Measurements from ENCODE around the gene ALDH1A1.
"Not testable (repeated sequence)": the region's sequence is repeated elsewhere in the genome, so short reads cannot be mapped to it uniquely, and the experiment has no call there.

Gene ALDH1A1

GRCh38 chr9:72978744-72979143 lies 25.9 kb upstream of the ALDH1A1 start:
- DNase-seq, result no peak

DNA sequence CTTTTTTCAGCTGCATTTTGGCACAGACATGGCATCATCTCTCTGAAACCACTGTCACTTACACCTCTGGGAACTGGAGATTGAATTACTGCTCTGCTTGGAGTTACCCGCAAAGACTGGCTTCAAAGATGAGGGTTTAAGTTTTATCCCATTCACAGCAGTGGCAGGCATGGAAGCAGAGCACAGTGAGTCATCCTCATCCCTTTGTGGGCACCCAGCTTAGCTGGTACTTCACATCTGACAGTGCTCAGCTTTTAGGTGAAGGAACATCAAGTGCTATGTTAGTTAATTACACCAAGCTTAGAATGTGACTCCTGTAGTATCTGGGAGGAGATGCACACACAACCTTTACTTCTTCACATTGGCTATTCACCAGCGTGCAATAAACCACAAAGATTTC lies 24.8 kb upstream of the ALDH1A1 start:
- no peak for DNase-seq

- DNase-seq, result no peak
These were observed 21.6 kb upstream of the ALDH1A1 start for GRCh38 chr9:72974501-72974900.

DNA sequence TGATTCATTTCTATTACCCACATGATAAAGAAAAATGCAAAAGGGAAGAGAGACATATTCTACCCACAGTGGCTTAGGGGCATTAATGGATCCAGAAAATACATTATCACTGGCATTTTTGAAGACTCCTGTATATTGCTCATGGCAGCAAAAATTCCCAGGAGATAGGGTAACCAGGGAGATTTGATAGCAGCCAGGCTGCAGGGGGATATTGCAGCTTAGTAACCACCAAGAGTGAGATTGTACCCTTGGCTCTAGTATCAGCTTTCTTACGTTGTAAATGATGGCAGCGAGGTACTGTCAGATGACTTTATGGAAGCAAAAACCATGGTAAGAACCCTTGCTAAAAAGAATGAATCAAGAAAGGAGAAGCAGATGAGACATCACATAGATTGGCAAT lies 19.8 kb upstream of the ALDH1A1 start:
- DNase-seq, result no peak

- no peak for DNase-seq
These were observed 18.6 kb upstream of the ALDH1A1 start for GRCh38 chr9:72971411-72971810.

DNA sequence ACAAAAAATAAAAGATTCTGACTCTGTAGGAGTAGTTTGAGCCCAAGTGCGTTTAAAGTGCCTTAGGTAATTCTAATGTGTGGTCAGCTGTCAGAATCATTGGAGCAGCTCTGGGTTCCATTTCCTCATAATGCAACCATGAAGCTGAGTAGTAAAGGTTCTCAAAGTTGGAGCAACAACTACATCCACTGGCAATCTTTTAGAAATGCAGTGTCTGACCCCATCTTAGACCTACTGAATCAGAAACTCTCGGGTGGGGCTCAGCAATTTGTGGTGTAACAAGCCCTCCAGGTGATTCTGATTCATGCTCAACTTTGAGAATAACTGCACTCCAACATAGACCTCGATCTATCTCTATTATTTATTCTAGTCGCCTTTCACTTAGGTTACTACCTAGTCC lies 7.6 kb upstream of the ALDH1A1 start:
- no peak for DNase-seq

DNA sequence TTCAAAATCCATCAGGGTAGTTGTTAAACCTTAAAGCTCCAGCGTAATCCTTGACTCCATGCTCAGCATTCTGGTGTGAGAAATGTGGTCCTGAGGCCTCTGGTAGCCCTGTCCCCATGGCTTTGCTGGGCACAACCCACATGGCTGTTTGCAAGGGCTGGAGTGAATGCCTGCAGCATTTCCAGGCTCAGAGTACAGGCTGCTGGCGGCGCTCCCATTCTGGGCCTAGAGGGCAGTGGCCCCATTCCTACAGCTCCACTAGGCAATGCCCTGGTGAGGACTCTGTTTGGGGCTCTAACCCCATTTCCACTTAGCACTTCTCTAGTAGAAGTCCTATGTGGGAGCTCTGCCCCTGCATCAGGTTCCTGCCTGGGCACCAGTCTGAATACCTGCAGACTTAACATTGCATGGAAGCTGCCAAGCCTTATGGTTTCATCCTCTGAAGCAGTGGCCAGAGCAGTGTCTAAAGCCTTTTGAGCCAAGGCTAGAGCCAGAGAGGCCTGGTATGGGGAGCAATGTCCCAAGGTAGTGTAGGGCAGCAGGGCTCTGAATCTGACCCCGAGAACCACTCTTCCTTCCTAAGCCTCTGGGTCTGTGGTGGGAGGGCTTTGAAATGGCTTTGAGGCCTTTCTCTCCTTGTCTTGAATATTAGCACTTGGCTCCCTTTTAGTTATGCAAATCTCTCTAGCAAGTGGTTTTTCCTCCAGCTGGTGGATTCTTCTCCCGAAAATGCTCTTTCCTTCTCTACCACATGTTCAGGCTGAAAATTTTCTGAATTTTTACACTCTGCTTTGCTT lies 5.8 kb upstream of the ALDH1A1 start:
- DNase-seq, result no peak

DNA sequence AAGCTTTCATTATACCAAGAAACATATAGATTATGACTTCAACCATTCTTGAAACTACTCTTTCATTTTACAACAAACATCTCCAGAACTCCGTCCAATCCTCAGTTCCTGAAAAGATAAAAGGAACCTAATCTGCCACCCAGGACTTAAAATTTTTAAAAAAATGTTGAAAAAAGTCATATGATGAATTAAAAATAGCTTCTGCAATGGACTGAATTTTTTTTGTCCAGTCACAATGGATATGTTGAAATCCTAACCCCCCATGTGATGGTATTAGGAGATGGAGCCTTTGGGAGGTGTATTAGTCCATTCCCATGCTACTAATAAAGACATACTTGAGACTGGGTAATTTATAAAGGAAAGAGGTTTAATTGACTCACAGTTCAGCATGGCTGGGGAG lies 2.7 kb upstream of the ALDH1A1 start:
- no peak for DNase-seq

DNA sequence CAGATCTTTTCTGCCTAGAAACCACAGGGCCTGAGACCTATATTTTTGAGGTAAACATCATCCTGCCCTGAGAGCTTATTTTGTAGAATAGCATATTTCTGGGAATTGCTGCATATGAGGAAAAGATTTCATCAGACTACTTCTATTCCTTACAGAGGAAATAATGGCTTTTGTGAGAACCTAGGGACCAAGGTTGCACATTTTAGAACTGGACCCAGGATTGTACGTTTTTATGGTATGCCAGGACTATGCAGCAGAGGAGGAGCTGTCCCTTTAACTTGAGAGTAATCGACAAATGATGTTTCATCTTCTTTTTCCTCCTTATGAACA lies 2.2 kb upstream of the ALDH1A1 start:
- no peak for DNase-seq

GRCh38 chr9:72954431-72955125 lies 1.7 kb upstream of the ALDH1A1 start:
- no peak for DNase-seq

- no peak for DNase-seq
These were observed 517 bp downstream of the ALDH1A1 start for GRCh38 chr9:72952381-72952690.

DNA sequence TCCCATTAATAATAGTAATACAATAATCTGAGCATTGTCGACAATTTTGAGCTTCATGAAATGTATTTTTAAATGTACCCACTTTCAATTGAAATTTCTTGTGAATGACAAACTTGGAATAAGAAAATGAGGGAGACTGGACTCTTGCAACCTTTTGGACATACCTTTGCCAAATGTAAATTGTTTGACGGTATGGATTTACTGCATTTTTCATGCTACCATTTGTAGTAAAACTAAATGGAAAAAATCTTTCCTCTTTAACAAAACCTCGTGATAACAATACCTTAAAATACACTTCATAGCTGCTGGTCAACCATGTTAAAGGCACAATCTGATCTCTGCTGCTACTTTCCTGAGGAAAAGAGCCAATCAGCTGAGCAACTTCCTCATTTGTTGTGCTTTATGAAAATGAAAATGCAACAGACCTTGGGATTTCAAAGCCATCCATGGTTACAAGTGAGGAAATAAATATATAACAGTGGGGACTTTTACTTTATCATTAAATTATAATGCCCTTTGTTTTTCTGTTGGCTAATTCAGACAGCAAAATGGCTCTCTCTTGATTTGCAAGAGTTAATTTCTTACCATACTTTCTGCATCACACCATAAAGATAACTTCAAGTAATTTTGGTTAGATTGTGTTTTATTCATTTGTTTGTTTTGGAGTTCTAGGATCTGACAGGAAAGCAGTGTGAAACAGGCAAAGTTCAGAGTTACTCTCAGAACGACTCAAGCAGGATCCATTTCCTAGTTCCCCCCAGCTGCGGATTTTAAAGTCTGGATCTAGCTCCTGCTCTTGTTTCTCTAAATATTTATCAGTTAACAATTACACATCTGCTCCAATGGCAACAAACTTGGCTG lies 1.1 kb downstream of the ALDH1A1 start:
- no peak for DNase-seq

GRCh38 chr9:72950875-72951442 lies 1.9 kb downstream of the ALDH1A1 start:
- no peak for DNase-seq

- DNase-seq, result no peak
These were observed 2.9 kb downstream of the ALDH1A1 start for GRCh38 chr9:72949918-72950325.

DNA sequence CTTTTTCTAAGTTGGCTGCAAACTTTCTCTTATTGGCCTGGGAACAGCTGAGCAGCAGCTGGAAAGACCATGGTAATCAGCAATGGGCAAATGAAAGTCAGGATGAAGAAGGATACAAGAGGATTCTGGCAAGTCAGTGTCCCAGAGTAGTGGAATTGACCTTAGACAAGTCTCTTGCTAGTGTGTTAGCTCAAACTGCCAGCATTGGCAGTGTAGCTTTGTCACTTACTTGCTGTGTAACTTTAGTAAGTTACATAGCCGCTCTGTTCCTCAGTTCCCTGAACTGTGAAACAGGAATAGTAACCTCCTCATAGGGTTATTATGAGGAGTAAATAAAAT lies 3.6 kb downstream of the ALDH1A1 start:
- no peak for DNase-seq

- DNase-seq, result no peak
These were observed 4.1 kb downstream of the ALDH1A1 start for GRCh38 chr9:72948575-72949243.

GRCh38 chr9:72947984-72948465 lies 4.8 kb downstream of the ALDH1A1 start:
- DNase-seq, result no peak

DNA sequence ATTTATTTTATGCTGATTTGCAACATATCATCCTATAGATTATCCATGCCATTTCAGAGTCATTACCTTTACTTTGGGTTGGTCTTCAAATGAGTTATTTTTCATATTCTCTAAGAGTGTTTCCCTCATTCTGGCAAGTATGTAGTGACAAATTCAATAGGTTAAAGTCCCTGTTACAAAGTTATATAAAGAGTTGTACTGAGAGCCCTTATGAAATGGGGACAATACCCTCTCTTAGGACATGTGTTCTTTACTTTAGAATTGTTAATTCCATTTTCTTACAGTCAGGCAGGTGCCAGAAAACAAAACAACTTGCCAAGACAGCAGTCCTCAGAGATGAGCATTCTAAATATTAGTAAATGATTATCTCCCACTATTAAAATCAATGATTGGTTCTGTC lies 6.0 kb downstream of the ALDH1A1 start:
- DNase-seq, result no peak

- no peak for DNase-seq
These were observed 6.5 kb downstream of the ALDH1A1 start for GRCh38 chr9:72946318-72946717.

GRCh38 chr9:72945391-72945790 lies 7.5 kb downstream of the ALDH1A1 start:
- no peak for DNase-seq

DNA sequence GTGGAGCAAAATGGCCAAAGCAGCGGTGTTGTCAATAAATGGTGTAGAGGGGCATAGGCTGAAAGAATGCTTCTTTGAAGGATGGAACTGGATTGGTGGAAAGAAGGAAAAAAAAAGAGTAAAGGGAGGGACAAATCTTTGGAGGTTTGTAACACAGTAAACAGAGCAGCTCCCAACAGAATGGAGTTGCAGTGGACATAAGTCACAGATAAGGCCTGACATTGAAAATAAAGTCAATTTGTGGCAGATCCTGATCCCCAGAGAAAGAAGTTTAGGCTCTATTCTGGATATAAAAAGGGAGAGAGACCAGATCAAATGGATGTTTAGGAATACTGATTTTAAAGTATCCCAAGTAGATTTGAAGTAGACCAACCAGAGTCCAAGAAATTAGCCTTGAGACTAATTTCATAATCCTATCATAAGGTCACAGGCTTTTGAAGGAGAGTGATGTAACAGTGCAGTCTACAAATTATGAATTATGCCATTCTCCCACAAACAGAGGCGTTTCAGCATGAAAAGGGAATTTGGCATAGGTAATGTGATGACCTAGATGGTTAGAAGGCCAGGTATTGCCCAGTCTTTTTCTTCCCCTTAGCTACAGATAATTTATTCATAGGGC lies 8.9 kb downstream of the ALDH1A1 start:
- no peak for DNase-seq

GRCh38 chr9:72942451-72942850 lies 10.4 kb downstream of the ALDH1A1 start:
- DNase-seq, result no peak

DNA sequence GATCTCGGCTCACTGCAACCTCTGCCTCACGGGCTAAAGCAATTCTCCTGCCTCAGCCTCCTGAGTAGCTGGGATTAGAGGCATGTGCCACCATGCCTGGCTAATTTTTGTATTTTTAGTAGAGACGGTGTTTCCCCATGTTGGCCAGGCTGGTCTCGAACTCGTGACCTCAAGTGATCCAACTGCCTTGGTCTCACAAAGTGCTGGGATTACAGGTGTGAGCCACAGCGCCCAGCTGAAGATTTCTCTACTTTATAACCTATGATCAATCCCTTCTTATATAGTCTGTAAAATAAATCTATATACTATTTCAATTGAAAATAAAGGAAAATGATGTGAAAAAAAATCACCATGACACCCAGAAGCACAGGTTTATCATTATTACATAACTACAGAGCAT lies 13.3 kb downstream of the ALDH1A1 start:
- DNase-seq, result not testable (repeated sequence)

Data from NCI-H187 (cell line).